ENCODE measurements around the gene ICE1.

GRCh38 chr5:5453131-5453530 lies 30.7 kb downstream of the ICE1 start:
- TF ChIP-seq CTCF (conservative IDR thresholded peaks at IDR 0.05), result no peak
- no peak for TF ChIP-seq EZH2 (IDR thresholded peaks at IDR 0.05; ENCODE audit: low read depth)
